SU-DHL-6 (cell line): ENCODE data around the gene DPP9.

ENCODE experiments used
- EZH2phosphoT487 ChIP-seq: fragments of 200-600 bp; sonication (generic), shearing (Covaris generic); conservative IDR thresholded peaks from 2 replicates; pipeline ENCODE4 v1.6.1; 2018; ENCODE audit warnings: mild to moderate bottlenecking, antibody characterized with exemption, low read length, moderate library complexity, mixed read lengths
- TF ChIP-seq, protein P1 (sequence below): fragments of 200-600 bp; sonication (generic); IDR thresholded peaks from one replicate; pipeline ENCODE4 v1.5.1; 2017; ENCODE audit warnings: antibody characterized with exemption, mild to moderate bottlenecking, low read length, moderate library complexity; ENCODE audit not compliant: insufficient read depth, poor library complexity, severe bottlenecking

DNA sequence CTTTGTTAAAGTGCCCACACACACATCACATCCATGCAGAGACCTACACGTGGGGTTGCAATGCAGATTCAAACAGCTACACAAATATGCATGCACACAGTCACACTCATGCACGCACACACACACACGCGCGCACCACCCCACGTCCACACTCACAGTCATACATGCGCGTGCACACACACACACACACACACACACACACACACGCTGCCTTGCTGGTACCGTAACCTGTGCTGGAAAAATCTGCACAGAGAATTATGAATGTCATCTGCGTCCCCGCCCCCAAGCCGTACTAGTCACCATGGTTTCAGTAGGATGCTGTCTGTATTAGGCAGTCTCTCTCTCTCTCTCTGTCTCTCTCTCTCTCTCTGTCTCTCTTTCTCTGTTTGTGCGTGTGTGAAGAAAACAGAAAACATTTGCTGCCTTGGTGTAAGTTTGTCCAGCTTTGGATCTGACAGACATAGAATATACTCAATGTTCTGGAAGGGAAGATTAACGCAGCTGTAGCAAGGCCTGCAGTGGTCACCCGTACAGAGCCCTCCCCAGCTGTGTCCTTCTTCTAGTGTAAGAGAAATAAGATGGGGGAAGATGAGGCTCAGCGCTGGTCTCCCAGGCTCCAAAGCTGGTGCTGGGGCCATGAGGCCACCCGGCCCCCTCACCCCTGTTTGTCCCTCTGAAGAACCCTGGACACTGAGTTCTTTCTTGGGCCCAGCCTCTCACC lies 26.4 kb upstream of the DPP9 start:
- TF ChIP-seq, protein P1, sequence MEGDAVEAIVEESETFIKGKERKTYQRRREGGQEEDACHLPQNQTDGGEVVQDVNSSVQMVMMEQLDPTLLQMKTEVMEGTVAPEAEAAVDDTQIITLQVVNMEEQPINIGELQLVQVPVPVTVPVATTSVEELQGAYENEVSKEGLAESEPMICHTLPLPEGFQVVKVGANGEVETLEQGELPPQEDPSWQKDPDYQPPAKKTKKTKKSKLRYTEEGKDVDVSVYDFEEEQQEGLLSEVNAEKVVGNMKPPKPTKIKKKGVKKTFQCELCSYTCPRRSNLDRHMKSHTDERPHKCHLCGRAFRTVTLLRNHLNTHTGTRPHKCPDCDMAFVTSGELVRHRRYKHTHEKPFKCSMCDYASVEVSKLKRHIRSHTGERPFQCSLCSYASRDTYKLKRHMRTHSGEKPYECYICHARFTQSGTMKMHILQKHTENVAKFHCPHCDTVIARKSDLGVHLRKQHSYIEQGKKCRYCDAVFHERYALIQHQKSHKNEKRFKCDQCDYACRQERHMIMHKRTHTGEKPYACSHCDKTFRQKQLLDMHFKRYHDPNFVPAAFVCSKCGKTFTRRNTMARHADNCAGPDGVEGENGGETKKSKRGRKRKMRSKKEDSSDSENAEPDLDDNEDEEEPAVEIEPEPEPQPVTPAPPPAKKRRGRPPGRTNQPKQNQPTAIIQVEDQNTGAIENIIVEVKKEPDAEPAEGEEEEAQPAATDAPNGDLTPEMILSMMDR, result no peak
- TF ChIP-seq EZH2phosphoT487, result no peak
